PC-9 (cell line): ENCODE results near the gene VSIG10.

Experiments used
- EZH2 ChIP-seq: fragments of 200-600 bp; sonication (generic); IDR thresholded peaks from 2 replicates; pipeline ENCODE4 v1.8.0; 2017; ENCODE audit warnings: antibody characterized with exemption, low read depth
- TF ChIP-seq, protein P1 (sequence below): fragments of 200-600 bp; sonication (generic); conservative IDR thresholded peaks from 2 replicates; pipeline ENCODE4 v1.6.1; 2017; ENCODE audit warnings: mixed run types, antibody characterized with exemption, mild to moderate bottlenecking, moderate library complexity

GRCh38 chr12:118098911-118099671 lies 4.7 kb downstream of the VSIG10 start:
- TF ChIP-seq, protein P1, sequence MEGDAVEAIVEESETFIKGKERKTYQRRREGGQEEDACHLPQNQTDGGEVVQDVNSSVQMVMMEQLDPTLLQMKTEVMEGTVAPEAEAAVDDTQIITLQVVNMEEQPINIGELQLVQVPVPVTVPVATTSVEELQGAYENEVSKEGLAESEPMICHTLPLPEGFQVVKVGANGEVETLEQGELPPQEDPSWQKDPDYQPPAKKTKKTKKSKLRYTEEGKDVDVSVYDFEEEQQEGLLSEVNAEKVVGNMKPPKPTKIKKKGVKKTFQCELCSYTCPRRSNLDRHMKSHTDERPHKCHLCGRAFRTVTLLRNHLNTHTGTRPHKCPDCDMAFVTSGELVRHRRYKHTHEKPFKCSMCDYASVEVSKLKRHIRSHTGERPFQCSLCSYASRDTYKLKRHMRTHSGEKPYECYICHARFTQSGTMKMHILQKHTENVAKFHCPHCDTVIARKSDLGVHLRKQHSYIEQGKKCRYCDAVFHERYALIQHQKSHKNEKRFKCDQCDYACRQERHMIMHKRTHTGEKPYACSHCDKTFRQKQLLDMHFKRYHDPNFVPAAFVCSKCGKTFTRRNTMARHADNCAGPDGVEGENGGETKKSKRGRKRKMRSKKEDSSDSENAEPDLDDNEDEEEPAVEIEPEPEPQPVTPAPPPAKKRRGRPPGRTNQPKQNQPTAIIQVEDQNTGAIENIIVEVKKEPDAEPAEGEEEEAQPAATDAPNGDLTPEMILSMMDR = no peak
- no peak for TF ChIP-seq EZH2
